Choroid plexus epithelial cell (primary cell): ENCODE data around the gene IMMP2L.

Experiments used
- DNase-seq: peaks from one replicate; pipeline ENCODE4 v3.0.0-alpha.2; 2010; ENCODE audit warnings: low read depth
- H3K4me3 ChIP-seq: 2 replicates; pipeline ENCODE4 v1.5.1; 2011; ENCODE audit warnings: low read depth, mild to moderate bottlenecking, control low read depth, low read length, moderate library complexity
- CTCF ChIP-seq: conservative IDR thresholded peaks from 2 replicates; pipeline ENCODE4 v1.5.1; 2011; ENCODE audit warnings: low read depth, mild to moderate bottlenecking, control low read depth, inconsistent platforms, low read length, moderate library complexity

Gene IMMP2L

GRCh38 chr7:110645060-110645459 is 917.2 kb downstream of the IMMP2L start:
- DNase-seq = no peak
- no peak for TF ChIP-seq CTCF
- no peak overlapping the region for H3K4me3 ChIP-seq

GRCh38 chr7:110637252-110637651 is 925.0 kb downstream of the IMMP2L start:
- no peak overlapping the region for H3K4me3 ChIP-seq
- DNase-seq = no peak
- no peak for TF ChIP-seq CTCF

GRCh38 chr7:110633313-110633712 is 929.0 kb downstream of the IMMP2L start:
- TF ChIP-seq CTCF = no peak
- no peak for DNase-seq
- no peak overlapping the region for H3K4me3 ChIP-seq

GRCh38 chr7:110626414-110626813 is 935.9 kb downstream of the IMMP2L start:
- no peak overlapping the region for H3K4me3 ChIP-seq
- no peak for TF ChIP-seq CTCF
- no peak for DNase-seq

GRCh38 chr7:110625294-110625693 is 937.0 kb downstream of the IMMP2L start:
- DNase-seq = no peak
- TF ChIP-seq CTCF = no peak
- H3K4me3 ChIP-seq = no peak overlapping the region

- DNase-seq = no peak
- TF ChIP-seq CTCF = no peak
Measured at GRCh38 chr7:110623436-110623835, 938.9 kb downstream of the IMMP2L start.

GRCh38 chr7:110621289-110621688 is 941.0 kb downstream of the IMMP2L start:
- H3K4me3 ChIP-seq = no peak overlapping the region
- no peak for DNase-seq
- no peak for TF ChIP-seq CTCF

More at GRCh38 chr7:110623436-110623835, 938.9 kb downstream of the IMMP2L start:
- H3K4me3 ChIP-seq = no peak overlapping the region
